Endometrium (tissue), 2 donors: ENCODE data around the gene CDH18.
"Not testable (repeated sequence)": the region's sequence is repeated elsewhere in the genome, so short reads cannot be mapped to it uniquely, and the experiment has no call there.

ENCODE experiments used
- FAIRE-seq: peaks from 2 replicates; lab custom pipeline; 2012; peaks lifted over from hg19 to GRCh38; lab: Jason Lieb, UNC
- donor health status: control.
- donor health status: control.

CDH18 gene

DNA sequence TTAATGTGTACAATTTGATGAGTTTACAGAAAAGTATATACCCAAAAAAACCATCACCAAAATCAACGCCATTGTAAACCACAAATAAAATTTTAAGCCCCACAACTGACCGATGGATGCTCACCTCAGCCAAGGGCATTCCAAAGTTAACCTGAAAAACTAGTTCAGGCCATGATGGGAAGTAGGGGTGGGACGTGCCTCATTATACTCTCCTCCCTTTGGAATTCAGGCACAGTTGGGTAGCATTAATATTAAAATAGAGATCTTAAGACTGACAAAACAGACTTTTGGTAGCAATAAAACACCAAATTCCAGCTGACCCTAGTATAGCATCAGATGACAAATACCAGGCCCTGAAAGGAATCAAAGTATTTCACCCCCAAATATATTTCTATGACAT, 129.0 kb downstream of the CDH18 start:
- no peak for FAIRE-seq

- FAIRE-seq: no peak
Observed at GRCh38 chr5:19855931-19856330, 132.1 kb downstream of the CDH18 start.

DNA sequence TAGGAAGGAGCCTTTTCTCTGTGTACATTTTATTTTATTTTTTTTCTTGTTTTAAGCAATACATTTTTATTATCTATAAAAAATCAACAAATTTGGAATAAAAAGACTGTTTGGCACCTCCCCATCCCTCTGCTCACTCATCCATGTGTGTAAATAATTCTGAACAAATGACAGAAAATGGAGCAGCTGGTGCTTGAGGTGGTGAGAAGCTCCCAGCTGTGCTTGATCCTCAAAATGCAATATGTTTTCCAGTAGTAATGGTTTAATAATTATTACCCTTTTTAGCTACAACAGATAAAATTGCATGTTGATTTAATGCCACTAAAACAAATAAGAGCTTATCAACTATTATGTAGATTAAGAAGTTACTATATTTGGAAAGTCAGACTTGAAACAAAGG, 132.5 kb downstream of the CDH18 start:
- no peak for FAIRE-seq

GRCh38 chr5:19855031-19855430, 133.0 kb downstream of the CDH18 start:
- no peak for FAIRE-seq

DNA sequence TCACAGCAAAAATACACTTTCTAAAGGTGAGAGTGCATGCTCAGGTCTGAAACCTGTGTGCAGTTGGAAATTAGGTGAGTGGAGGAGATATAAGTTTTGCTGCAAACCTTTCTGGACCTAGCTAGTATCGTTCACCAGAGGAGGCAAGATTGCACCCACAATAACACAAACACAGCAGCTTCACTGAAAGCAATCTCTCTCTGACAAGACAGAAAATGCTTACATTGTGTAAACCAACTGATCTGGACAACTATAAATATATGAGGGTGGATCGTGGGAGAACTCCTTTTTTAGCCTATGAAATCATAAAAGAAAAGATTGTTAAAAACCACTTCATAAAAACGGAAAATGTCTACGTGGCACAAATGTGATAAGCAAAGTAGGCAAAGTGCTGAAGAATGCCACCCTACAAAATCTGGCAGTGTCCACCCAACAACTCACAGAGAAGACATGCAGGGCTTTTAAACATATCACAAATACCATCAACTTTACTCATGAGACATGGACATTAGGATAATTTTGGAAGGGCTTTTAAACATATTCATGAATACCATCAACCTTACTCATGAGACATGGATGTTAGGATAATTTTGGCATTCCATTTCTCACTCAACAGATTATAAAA, 134.3 kb downstream of the CDH18 start:
- no peak for FAIRE-seq

- no peak for FAIRE-seq
Observed at GRCh38 chr5:19837536-19838174, 150.3 kb downstream of the CDH18 start.

- no peak for FAIRE-seq
Observed at GRCh38 chr5:19835442-19835841, 152.6 kb downstream of the CDH18 start.

DNA sequence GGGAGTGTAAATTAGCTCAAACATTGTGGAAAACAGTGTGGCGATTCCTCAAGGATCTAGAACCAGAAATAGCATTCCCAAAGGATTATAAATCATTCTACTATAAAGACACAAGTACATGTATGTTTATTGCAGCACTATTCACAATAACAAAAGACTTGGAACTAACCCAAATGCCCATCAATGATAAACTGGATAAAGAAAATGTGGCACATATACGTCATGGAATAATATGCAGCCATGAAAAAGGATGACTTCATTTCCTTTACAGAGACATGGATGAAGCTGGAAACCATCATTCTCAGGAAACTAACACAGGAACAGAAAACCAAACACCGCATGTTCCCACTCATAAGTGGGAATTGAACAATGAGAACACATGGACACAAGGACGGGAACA, 175.3 kb downstream of the CDH18 start:
- FAIRE-seq: not testable (repeated sequence)

DNA sequence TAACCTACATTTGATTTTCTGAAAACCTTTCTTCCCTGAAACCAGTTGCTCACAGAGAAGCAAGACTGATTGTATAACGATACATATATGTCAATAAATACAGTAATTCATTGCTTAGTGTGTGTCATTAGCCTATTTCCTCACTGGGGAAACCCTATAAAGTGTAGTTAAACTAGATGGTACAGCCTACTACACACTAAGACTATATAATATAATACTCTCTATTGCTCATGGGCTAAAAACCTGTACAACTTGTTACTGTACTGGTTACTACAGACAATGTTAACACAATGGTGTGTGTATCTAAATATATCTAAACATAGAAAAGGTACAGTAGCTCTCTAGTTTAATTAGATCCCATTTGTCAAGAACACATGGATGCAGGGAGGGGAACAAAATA, 181.2 kb downstream of the CDH18 start:
- FAIRE-seq: no peak

GRCh38 chr5:19802686-19803085, 185.3 kb downstream of the CDH18 start:
- no peak for FAIRE-seq

DNA sequence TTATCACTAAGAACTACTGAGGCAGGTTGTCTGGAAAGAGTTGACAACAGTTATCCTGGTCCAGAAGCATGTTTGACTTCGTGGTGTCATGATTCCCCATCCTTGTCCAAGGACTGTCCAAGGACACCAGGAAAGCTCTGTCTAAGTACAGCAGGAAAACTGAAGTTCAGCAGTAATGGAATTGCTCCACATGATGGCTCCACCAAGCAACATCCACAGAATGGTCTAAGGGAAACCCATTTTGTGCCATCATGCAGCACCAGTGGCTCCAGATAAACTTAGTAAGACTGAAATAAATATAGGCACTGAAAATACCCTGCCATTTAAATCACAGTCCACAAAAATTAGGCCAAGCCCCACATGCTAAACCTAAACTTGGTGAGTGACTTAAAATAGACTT, 192.8 kb downstream of the CDH18 start:
- FAIRE-seq: no peak

GRCh38 chr5:19790829-19791466, 197.1 kb downstream of the CDH18 start:
- FAIRE-seq: no peak

DNA sequence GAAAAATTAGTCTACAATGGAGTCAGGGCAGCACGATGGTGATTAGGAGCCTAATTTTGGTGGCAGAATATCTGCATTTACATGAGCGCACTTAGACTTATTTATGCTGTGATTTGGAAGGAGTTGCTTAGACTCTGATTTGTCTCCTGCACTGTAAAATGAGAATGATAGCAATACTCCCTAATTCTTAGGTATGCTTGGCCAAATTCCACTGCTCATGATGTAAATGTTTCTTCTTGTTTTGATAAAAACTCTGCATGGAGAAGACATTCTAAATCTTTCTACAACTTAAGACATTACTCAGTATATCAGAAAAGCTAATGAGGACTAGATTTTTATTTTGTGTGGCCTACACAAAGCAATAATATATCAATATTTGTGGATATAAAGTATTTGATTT, 205.4 kb downstream of the CDH18 start:
- FAIRE-seq: no peak

- no peak for FAIRE-seq
Observed at GRCh38 chr5:19777363-19777762, 210.6 kb downstream of the CDH18 start.

GRCh38 chr5:19776886-19777285, 211.1 kb downstream of the CDH18 start:
- not testable (repeated sequence) for FAIRE-seq

DNA sequence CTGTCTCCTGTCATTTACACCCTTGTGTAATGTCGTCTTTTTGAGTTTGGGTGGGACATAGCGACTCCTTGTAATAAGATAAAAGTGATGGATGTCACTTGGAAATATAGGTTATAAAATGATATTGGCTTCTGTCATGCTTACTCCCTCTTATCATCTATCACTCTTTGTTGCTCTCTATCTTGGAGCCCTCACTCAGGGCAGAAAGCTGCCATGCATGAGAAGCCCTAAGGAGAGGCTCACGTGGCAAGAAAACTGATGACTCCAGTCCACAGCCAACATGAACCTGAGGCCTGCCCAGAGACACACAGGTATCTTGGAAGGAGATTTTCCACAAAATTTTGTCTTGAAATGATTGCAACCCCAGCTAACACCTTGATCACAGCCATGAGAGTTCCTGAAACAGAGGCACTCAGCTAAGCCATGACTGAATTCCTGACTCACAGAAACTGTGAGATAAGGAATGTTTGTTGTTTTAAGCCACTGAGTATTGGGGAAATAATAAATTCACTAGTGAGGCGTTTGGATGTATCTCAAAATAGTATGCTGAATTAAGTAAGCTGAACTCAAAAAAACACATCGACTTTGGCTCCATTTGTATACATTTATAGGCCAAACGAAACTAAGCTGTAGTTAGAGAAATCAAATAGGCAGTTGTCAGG, 216.7 kb downstream of the CDH18 start:
- FAIRE-seq: no peak

- no peak for FAIRE-seq
Observed at GRCh38 chr5:19770396-19770795, 217.6 kb downstream of the CDH18 start.

- no peak for FAIRE-seq
Observed at GRCh38 chr5:19767987-19768386, 220.0 kb downstream of the CDH18 start.

- no peak for FAIRE-seq
Observed at GRCh38 chr5:19753579-19753978, 234.4 kb downstream of the CDH18 start.

- FAIRE-seq: no peak
Observed at GRCh38 chr5:19751326-19751725, 236.7 kb downstream of the CDH18 start.

DNA sequence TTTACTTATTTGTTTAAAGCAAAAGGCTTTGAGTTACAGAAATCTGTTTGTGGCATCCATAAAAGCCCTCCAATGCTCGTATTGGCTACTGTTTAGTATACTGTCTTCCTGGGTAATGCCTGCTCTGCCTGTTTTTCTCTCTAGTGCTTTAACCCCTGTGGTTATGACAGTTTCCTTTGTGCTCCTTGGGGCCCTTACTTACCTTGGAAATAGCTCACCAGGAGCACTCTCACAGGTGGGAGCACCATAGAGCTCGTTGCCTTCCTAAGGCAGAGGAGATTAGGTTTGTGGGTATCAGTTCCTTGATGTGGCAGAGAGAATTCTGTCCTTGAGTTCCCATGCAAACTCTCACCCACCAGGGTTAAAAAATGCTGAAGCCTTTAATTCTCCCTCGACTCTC, 242.8 kb downstream of the CDH18 start:
- no peak for FAIRE-seq

DNA sequence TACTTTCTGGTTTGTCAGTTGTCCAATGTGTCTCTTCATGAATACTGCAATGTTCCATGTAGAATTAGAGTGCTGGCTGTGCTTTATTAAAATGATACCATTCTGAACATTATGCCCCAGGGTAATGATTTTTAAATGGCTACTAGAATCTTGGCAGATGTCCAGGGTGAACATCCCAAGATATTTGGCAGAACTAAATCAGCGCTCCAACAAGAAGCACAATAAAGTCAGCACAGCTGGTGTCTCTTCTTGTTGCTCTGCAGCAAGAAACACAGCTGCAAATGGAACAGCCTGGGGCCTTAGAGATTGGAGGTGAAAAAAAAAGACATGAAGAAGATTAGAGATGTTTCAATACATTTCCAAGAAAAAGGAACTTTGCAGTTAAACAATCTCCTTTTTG, 248.3 kb downstream of the CDH18 start:
- no peak for FAIRE-seq

- FAIRE-seq: no peak
Observed at GRCh38 chr5:19734776-19735175, 253.2 kb downstream of the CDH18 start.
